Adrenal gland (tissue), 5 donors: ENCODE data around the gene HSPB2.

Experiments
- CTCF ChIP-seq, 6 experiments: fragments of 450-650 bp in 4 of 6; fragments of 200-600 bp in 2 of 6; sonication (generic) in 1 of 6; IDR thresholded peaks; 1 replicate in 5 of 6; 2 replicates in 1 of 6; pipeline versions ENCODE4 v1.5.1 to v1.8.0; 2016 to 2021; ENCODE audit warnings: antibody characterized with exemption in 6 of 6, mild to moderate bottlenecking in 2 of 6, moderate library complexity in 1 of 6
- POLR2A ChIP-seq, 2 donors: fragments of 450-650 bp; IDR thresholded peaks; one replicate each; pipeline ENCODE4 v1.6.1; 2017; ENCODE audit warnings: antibody characterized with exemption in 2 of 2, mild to moderate bottlenecking in 2 of 2, moderate library complexity in 1 of 2
- donor health status: DM: no; HTN: no; CAD: no.

GRCh38 chr11:111954154-111954553 lies 41.6 kb downstream of the HSPB2 start:
- TF ChIP-seq CTCF (IDR thresholded peaks at IDR 0.05) (no peak), POLR2A (IDR thresholded peaks at IDR 0.05) (no peak)
